A549 (cell line): ENCODE results near the gene GRAMD2B. TPM values are rescaled to one million over a fixed set of nuclear protein-coding genes. Genes with fewer than 3 reads are reported as not detected.
A peak's percentile ranks its signal among the peaks of the same experiment; 100 is the strongest.

Experiments
- ATAC-seq, 2 experiments: fragments of 200-7000 bp in 1 of 2; fragments of >200 bp in 1 of 2; cut with Nextera tagmentation in 1 of 2; cut with Tn5 transposase in 1 of 2; 3 replicates each; pipeline versions ENCODE4 v1.8.0 to v1.9.1; 2018 to 2020; ENCODE audit warnings: mild to moderate bottlenecking in 1 of 2, moderate library complexity in 1 of 2
- CTCF ChIA-PET: fragments of 300-600 bp; sonication (Branson Sonifier 250); formaldehyde crosslinking; extraction: SDS; loops from one replicate; lab custom pipeline; 2021; ENCODE audit warnings: antibody characterized with exemption, inconsistent platforms; lab: Yijun Ruan, JAX
- POLR2A ChIA-PET: fragments of 350-600 bp; formaldehyde crosslinking; extraction: SDS; loops from one replicate; lab custom pipeline; 2021; ENCODE audit warnings: antibody characterized with exemption, inconsistent platforms; lab: Yijun Ruan, JAX
- DNase-seq, 2 experiments: peaks; one replicate each; pipeline versions ENCODE4 v3.0.0 to v3.0.0-alpha.2; 2011 to 2016; ENCODE audit warnings: low read depth in 1 of 2, low spot score in 1 of 2
- FAIRE-seq: peaks from 2 replicates; lab custom pipeline; 2011; peaks lifted over from hg19 to GRCh38; lab: Jason Lieb, UNC
- H3K27ac ChIP-seq, 2 experiments: fragments of >200 bp; sonication (Bioruptor Twin); formaldehyde crosslinking; 3 replicates each; pipeline ENCODE4 v1.5.1; 2016 to 2017
- H3K4me1 ChIP-seq: fragments of >200 bp; sonication (Bioruptor Twin); formaldehyde crosslinking; 3 replicates; pipeline ENCODE4 v1.6.1; 2016
- H3K4me2 ChIP-seq: fragments of >200 bp; sonication (Bioruptor Twin); formaldehyde crosslinking; 3 replicates; pipeline ENCODE4 v1.6.1; 2016
- H3K4me3 ChIP-seq: fragments of >200 bp; sonication (Bioruptor Twin); formaldehyde crosslinking; 3 replicates; pipeline ENCODE4 v1.5.1; 2016
- H3K9me3 ChIP-seq: fragments of >200 bp; sonication (Bioruptor Twin); formaldehyde crosslinking; 3 replicates; pipeline ENCODE4 v1.6.1; 2016
- BHLHE40 ChIP-seq: IDR thresholded peaks from 2 replicates; pipeline ENCODE4 v1.6.1; 2012; ENCODE audit warnings: low read depth, low read length, inconsistent platforms
- CHD4 ChIP-seq: fragments of 200-600 bp; sonication (generic); IDR thresholded peaks from 2 replicates; pipeline ENCODE4 v1.6.1; 2016; ENCODE audit warnings: antibody characterized with exemption, mild to moderate bottlenecking, borderline replicate concordance
- E2F6 ChIP-seq: IDR thresholded peaks from 2 replicates; pipeline ENCODE4 v1.6.1; 2012; ENCODE audit warnings: low read depth, borderline replicate concordance
- EHF ChIP-seq: fragments of 250-450 bp; sonication (Bioruptor Pico); IDR thresholded peaks from 2 replicates; pipeline ENCODE4 v1.5.0; 2020; ENCODE audit warnings: mild to moderate bottlenecking
- ELK1 ChIP-seq: fragments of 150-350 bp; IDR thresholded peaks from 2 replicates; pipeline ENCODE4 v1.6.1; 2014; ENCODE audit warnings: low read depth, mild to moderate bottlenecking, low read length
- EP300 ChIP-seq, 2 experiments: fragments of >200 bp; sonication (Bioruptor Twin); formaldehyde crosslinking; IDR thresholded peaks; 2 replicates in 1 of 2; 3 replicates in 1 of 2; pipeline ENCODE4 v1.6.1; 2016 to 2017
- ESRRA ChIP-seq: fragments of 150-350 bp; IDR thresholded peaks from 2 replicates; pipeline ENCODE4 v1.6.1; 2014; ENCODE audit warnings: mild to moderate bottlenecking, low read length, borderline replicate concordance
- FOSL2 ChIP-seq, 2 experiments: fragments of 450-650 bp in 1 of 2; fragments of >200 bp in 1 of 2; sonication (Bioruptor Twin) in 1 of 2; formaldehyde crosslinking; IDR thresholded peaks; 2 replicates each; pipeline versions ENCODE4 v1.5.0 to v1.6.1; 2016 to 2020; ENCODE audit warnings: mild to moderate bottlenecking in 1 of 2, moderate library complexity in 1 of 2
- FOXS1 ChIP-seq: fragments of 250-450 bp; sonication (Bioruptor Pico); IDR thresholded peaks from 2 replicates; pipeline ENCODE4 v1.5.0; 2020; ENCODE audit warnings: mild to moderate bottlenecking, moderate library complexity
- GATA3 ChIP-seq: IDR thresholded peaks from 2 replicates; pipeline ENCODE4 v1.6.1; 2012; ENCODE audit warnings: borderline replicate concordance
- HDAC2 ChIP-seq: fragments of 200-600 bp; sonication (generic); IDR thresholded peaks from 2 replicates; pipeline ENCODE4 v1.6.1; 2016
- HOXB13 ChIP-seq: fragments of 250-450 bp; sonication (Bioruptor Pico); IDR thresholded peaks from 2 replicates; pipeline ENCODE4 v1.5.0; 2020; ENCODE audit warnings: low read depth, mild to moderate bottlenecking, moderate library complexity
- HOXB5 ChIP-seq: fragments of 250-450 bp; sonication (Bioruptor Pico); IDR thresholded peaks from 2 replicates; pipeline ENCODE4 v1.5.0; 2020; ENCODE audit warnings: mild to moderate bottlenecking, moderate library complexity
- JUN ChIP-seq, 2 experiments: fragments of >200 bp; sonication (Bioruptor Twin); formaldehyde crosslinking; IDR thresholded peaks; 2 replicates in 1 of 2; 3 replicates in 1 of 2; pipeline ENCODE4 v1.6.1; 2016 to 2017
- KDM5A ChIP-seq: fragments of 200-600 bp; sonication (generic); IDR thresholded peaks from 2 replicates; pipeline ENCODE4 v1.6.1; 2016; ENCODE audit warnings: antibody characterized with exemption, mild to moderate bottlenecking
- MAFK ChIP-seq: fragments of 450-650 bp; IDR thresholded peaks from 2 replicates; pipeline ENCODE4 v1.6.1; 2014; ENCODE audit not compliant: partially characterized antibody
- MAX ChIP-seq: IDR thresholded peaks from 2 replicates; pipeline ENCODE4 v1.6.1; 2012
- MYC ChIP-seq: IDR thresholded peaks from 2 replicates; pipeline ENCODE4 v1.6.1; 2012; ENCODE audit warnings: mild to moderate bottlenecking, inconsistent platforms, low read length, improper control_type of control experiment, borderline replicate concordance
- NFE2L2 ChIP-seq: fragments of 150-350 bp; conservative IDR thresholded peaks from 2 replicates; pipeline ENCODE4 v1.6.1; 2014; ENCODE audit warnings: low read length
- PBX3 ChIP-seq: IDR thresholded peaks from 2 replicates; pipeline ENCODE4 v1.6.1; 2012
- POLR2A ChIP-seq: IDR thresholded peaks from 2 replicates; pipeline ENCODE4 v1.6.1; 2012; ENCODE audit warnings: mild to moderate bottlenecking, low read length
- POLR2AphosphoS2 ChIP-seq: conservative IDR thresholded peaks from 2 replicates; pipeline ENCODE4 v1.6.1; 2012; ENCODE audit warnings: low read length, improper control_type of control experiment, inconsistent platforms
- RCOR1 ChIP-seq: fragments of 150-350 bp; IDR thresholded peaks from 2 replicates; pipeline ENCODE4 v1.6.1; 2014; ENCODE audit warnings: antibody characterized with exemption, low read length, low read depth
- REST ChIP-seq: fragments of 200-600 bp; sonication (generic); IDR thresholded peaks from 2 replicates; pipeline ENCODE4 v1.6.1; 2016; ENCODE audit warnings: antibody characterized with exemption, mild to moderate bottlenecking, moderate library complexity
- ZNF302 ChIP-seq: fragments of 250-450 bp; sonication (Bioruptor Pico); IDR thresholded peaks from 2 replicates; pipeline ENCODE4 v1.9.0; 2021; ENCODE audit warnings: inconsistent platforms, mild to moderate bottlenecking, moderate library complexity
- WGBS: methylation state at CpG from one replicate; pipeline ENCODE4 v1.1.6; 2017; ENCODE audit errors: missing lambda C conversion rate; 5-methylcytosine and 5-hydroxymethylcytosine counted together
- polyA plus RNA-seq, 4 experiments: library from polyadenylated mRNA; depleted of rRNA in 3 of 4; stranded (reverse); fragments of >200 nt; fragmentation: RNase III in 1 of 4; extraction: RNeasy Plus Mini Kit Qiagen cat#74134 plus additional on column Dnase treatment in 1 of 4; gene quantifications; 2 replicates in 3 of 4; 3 replicates in 1 of 4; pipeline ENCODE4 v1.2.3, GENCODE V29; 2011 to 2017

The GRAMD2B gene
- polyA plus RNA-seq, 2 of the 4 experiments (the other 2 are of a cell fraction), result 1.0 to 1.2 TPM

GRCh38 chr5:126526493-126526892 lies 103.3 kb downstream of the GRAMD2B start:
- POLR2A ChIA-PET, result no interaction called here
- CTCF ChIA-PET, result interaction anchor here (1.1 kb wide), 1 partner anchor 12 kb away, joined by 5 read pairs; no protein-coding TSS in a partner anchor
- TF ChIP-seq POLR2A (no peak), NFE2L2 (no peak), GATA3 (no peak), MAFK (peak; percentile 34), ZNF302 (CRISPR knock-in tag) (no peak)
- FAIRE-seq (no peak), DNase-seq (no peak), ATAC-seq (no peak)
- H3K4me1 ChIP-seq, result no peaks in the 10 kb centered on the region
- H3K9me3 ChIP-seq, result no peaks in the 10 kb centered on the region
- H3K4me2 ChIP-seq, result no peak overlapping the region
- H3K27ac ChIP-seq, result no peak overlapping the region
- no peak overlapping the region for H3K4me3 ChIP-seq

- DNase-seq (no peak), ATAC-seq (no peak), FAIRE-seq (no peak)
- Histone ChIP-seq H3K4me2 (no peak overlapping the region), H3K9me3 (no peaks in the 10 kb centered on the region), H3K4me1 (no peaks in the 10 kb centered on the region), H3K4me3 (no peak overlapping the region), H3K27ac (no peak overlapping the region)
- ChIA-PET CTCF (interaction anchor here (1.1 kb wide), 1 partner anchor 12 kb away, joined by 5 read pairs; no protein-coding TSS in a partner anchor), POLR2A (no interaction called here)
- WGBS, result 21% methylated on average over 1 of the region's 1 CpG
- TF ChIP-seq ZNF302 (CRISPR knock-in tag) (no peak), BHLHE40 (no peak), MAFK (no peak), JUN (IDR thresholded peaks at IDR 0.05) (no peak), EP300 (IDR thresholded peaks at IDR 0.05) (no peak)
These were observed 103.9 kb downstream of the GRAMD2B start for GRCh38 chr5:126527158-126527557.

GRCh38 chr5:126527892-126528291 lies 104.7 kb downstream of the GRAMD2B start:
- no peak overlapping the region for H3K4me3 ChIP-seq
- FAIRE-seq (no peak), DNase-seq (no peak), ATAC-seq (no peak)
- H3K4me1 ChIP-seq, result no peaks in the 10 kb centered on the region
- H3K4me2 ChIP-seq, result no peak overlapping the region
- CTCF ChIA-PET, result no interaction called here
- no peak overlapping the region for H3K27ac ChIP-seq
- TF ChIP-seq FOSL2 (IDR thresholded peaks at IDR 0.05) (no peak), FOSL2 (CRISPR knock-in tag; IDR thresholded peaks at IDR 0.05) (0 out of 2 replicates have a peak, but pooled peaks have one; percentile 14), POLR2A (no peak)
- POLR2A ChIA-PET, result no interaction called here
- H3K9me3 ChIP-seq, result no peaks in the 10 kb centered on the region

GRCh38 chr5:126531543-126532120 lies 108.4 kb downstream of the GRAMD2B start:
- CTCF ChIA-PET, result interaction anchor here (1.2 to 7.1 kb wide), 4 partner anchors 8 to 193 kb away, joined by 5 to 38 read pairs (median 14); no protein-coding TSS in a partner anchor
- FAIRE-seq, result no peak
- Histone ChIP-seq H3K4me2 (no peak overlapping the region), H3K4me1 (no peaks in the 10 kb centered on the region), H3K4me3 (no peak overlapping the region), H3K9me3 (no peaks in the 10 kb centered on the region), H3K27ac (no peak overlapping the region)
- ATAC-seq, result no peak
- no peak for TF ChIP-seq MAX
- no peak for TF ChIP-seq MYC
- no peak for TF ChIP-seq EHF (CRISPR knock-in tag)
- TF ChIP-seq HOXB5 (CRISPR knock-in tag), result no peak
- no peak for TF ChIP-seq POLR2AphosphoS2
- TF ChIP-seq CHD4, result no peak
- TF ChIP-seq HOXB13, result no peak
- TF ChIP-seq FOXS1 (CRISPR knock-in tag), result no peak
- TF ChIP-seq ELK1, result no peak
- TF ChIP-seq E2F6, result no peak
- no peak for TF ChIP-seq JUN (IDR thresholded peaks at IDR 0.05)
- no peak for TF ChIP-seq ESRRA
- TF ChIP-seq POLR2A, result no peak
- TF ChIP-seq PBX3, result no peak
- no peak for TF ChIP-seq KDM5A
- no peak for TF ChIP-seq REST
- TF ChIP-seq RCOR1, result no peak
- TF ChIP-seq HDAC2, result no peak
- no peak for DNase-seq
- POLR2A ChIA-PET, result no interaction called here
- WGBS, result 68% methylated on average over 4 of the region's 4 CpGs
